Keratinocyte (primary cell): Measurements from ENCODE around the gene RB1.

Experiments used
- EZH2 ChIP-seq: IDR thresholded peaks from one replicate; pipeline ENCODE4 v1.6.1; 2012; ENCODE audit warnings: inconsistent platforms, mild to moderate bottlenecking, low read length, moderate library complexity
- TF ChIP-seq, protein P1 (sequence below), 3 experiments: IDR thresholded peaks in 1 of 3; conservative IDR thresholded peaks in 1 of 3; optimal IDR thresholded peaks in 1 of 3; 2 replicates in 2 of 3; 3 replicates in 1 of 3; pipeline versions ENCODE3 to v1.5.1; 2011; ENCODE audit warnings: low read length in 3 of 3, mild to moderate bottlenecking in 3 of 3, moderate library complexity in 2 of 3, control low read depth in 1 of 3, inconsistent platforms in 1 of 3; ENCODE audit not compliant: insufficient read depth in 2 of 3; ENCODE audit errors: extremely low read depth in 1 of 3

DNA sequence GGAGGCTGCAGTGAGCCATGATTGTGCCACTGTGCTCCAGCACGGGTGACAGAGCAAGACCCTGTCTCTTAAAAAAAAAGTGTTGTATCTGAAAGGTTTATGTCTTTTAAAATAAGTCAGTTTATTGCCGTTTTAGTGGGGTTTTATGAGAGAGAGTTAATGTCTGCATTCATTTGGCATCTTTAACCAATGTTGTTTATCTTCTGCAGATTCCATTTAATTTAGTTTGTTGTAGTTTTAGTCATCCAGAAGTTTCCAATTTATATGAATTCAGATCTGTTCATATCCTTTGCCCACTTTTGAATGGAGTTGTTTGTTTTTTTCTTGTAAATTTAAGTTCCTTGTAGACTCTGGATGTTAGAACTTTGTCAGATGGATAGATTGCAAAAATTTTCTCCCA is 146.1 kb downstream of the RB1 start:
- TF ChIP-seq, protein P1, sequence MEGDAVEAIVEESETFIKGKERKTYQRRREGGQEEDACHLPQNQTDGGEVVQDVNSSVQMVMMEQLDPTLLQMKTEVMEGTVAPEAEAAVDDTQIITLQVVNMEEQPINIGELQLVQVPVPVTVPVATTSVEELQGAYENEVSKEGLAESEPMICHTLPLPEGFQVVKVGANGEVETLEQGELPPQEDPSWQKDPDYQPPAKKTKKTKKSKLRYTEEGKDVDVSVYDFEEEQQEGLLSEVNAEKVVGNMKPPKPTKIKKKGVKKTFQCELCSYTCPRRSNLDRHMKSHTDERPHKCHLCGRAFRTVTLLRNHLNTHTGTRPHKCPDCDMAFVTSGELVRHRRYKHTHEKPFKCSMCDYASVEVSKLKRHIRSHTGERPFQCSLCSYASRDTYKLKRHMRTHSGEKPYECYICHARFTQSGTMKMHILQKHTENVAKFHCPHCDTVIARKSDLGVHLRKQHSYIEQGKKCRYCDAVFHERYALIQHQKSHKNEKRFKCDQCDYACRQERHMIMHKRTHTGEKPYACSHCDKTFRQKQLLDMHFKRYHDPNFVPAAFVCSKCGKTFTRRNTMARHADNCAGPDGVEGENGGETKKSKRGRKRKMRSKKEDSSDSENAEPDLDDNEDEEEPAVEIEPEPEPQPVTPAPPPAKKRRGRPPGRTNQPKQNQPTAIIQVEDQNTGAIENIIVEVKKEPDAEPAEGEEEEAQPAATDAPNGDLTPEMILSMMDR (optimal IDR thresholded peaks at IDR 0.05 in 1 of 3, IDR thresholded peaks at IDR 0.05 in 1 of 3, conservative IDR thresholded peaks at IDR 0.05 in 1 of 3; ENCODE audit: extremely low read depth in 1 of 3, insufficient read depth in 2 of 3, low read length in 3 of 3) = no peak
- no peak for TF ChIP-seq EZH2
